ENCODE data around the gene ZDHHC12. TPM values are rescaled to one million over a fixed set of nuclear protein-coding genes. Genes with fewer than 3 reads are reported as not detected.

ZDHHC12 gene
- total and polyA plus RNA-seq, 2 experiments from 2014 or later, result 58.7 to 68.3 TPM

DNA sequence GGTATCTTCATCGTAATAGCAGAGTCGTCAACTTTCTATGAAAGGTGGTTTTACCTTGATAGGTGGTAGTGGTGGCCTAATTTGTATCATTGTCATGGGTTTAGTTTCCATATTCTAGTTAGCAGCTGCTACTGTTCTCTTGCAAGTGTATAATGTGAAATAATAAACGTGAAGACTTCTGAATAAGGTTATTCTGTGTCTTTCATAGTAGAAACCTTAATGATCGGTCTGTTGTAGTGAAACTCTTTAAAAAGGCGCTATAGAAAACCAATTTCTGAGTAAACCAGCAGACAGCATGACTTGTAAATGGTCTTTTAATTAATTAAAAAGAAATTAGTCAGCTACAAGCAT, 33.3 kb downstream of the ZDHHC12 start:
- Histone ChIP-seq H3K36me3 (peaks cover 32% of the 10 kb centered on the region), H3K9me3 (ENCODE audit: low read depth) (no peaks in the 10 kb centered on the region), H3K4me1 (ENCODE audit: low read depth) (peaks cover 14% of the 10 kb centered on the region), H3K27ac (no peak overlapping the region), H3K4me3 (peak overlapping the region; percentile 89), H3K27me3 (no peaks in the 10 kb centered on the region)
- TF ChIP-seq, protein P1, sequence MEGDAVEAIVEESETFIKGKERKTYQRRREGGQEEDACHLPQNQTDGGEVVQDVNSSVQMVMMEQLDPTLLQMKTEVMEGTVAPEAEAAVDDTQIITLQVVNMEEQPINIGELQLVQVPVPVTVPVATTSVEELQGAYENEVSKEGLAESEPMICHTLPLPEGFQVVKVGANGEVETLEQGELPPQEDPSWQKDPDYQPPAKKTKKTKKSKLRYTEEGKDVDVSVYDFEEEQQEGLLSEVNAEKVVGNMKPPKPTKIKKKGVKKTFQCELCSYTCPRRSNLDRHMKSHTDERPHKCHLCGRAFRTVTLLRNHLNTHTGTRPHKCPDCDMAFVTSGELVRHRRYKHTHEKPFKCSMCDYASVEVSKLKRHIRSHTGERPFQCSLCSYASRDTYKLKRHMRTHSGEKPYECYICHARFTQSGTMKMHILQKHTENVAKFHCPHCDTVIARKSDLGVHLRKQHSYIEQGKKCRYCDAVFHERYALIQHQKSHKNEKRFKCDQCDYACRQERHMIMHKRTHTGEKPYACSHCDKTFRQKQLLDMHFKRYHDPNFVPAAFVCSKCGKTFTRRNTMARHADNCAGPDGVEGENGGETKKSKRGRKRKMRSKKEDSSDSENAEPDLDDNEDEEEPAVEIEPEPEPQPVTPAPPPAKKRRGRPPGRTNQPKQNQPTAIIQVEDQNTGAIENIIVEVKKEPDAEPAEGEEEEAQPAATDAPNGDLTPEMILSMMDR (IDR thresholded peaks at IDR 0.05; ENCODE audit: low read depth, low read length), result no peak
- no peak for DNase-seq (ENCODE audit: low read depth in 1 of 2, low spot score in 1 of 2)

DNA sequence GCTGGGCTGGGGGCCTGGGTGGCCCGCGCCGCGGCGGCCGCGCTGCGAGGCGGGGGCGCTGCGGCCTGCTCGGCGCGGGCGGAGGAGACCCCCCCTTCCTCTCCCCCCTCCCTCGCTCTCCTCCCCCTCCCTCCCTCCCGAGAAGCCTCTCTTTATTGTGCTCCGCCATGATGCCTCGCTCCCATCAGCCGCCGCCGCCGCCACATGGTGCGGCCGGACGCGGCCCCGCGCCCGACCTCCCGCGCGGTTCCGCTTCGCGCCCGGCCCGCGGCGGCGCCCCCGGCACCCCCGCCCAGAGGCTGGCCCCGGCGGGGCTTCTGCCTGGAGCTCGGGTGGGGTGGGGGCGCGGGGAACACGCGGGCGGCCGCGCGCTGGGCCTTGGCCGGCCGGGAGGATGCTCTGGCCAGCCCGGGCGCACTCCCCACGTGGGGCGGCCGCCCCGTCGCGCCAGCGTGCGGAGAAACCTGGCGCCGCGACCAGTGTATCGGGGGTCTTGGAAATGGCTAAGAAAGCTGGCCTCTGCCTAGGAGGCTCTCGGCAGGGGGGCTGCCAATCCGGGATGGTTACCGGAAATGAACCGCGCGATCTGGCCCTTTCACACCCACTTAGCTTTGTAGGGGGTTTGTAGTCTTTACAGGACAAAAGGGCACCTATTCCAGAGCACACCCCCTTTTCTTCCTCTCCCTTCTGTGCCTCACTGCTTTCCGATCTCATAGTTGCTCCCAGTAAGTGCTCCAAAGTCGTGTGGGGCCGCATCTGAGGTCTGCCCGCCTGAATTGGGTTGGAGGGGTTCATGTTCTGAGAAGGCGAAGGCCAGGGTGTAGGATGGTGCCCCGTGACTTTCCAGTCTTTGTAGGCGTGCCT, 33.9 kb downstream of the ZDHHC12 start:
- TF ChIP-seq, protein P1 (IDR thresholded peaks at IDR 0.05; ENCODE audit: low read depth, low read length), result no peak
- no peaks in the 10 kb centered on the region for H3K9me3 ChIP-seq (ENCODE audit: low read depth)
- DNase-seq (ENCODE audit: low read depth in 1 of 2, low spot score in 1 of 2), result peak; percentile 57 to 65
- no peaks in the 10 kb centered on the region for H3K27me3 ChIP-seq
- H3K4me1 ChIP-seq (ENCODE audit: low read depth), result peaks cover 15% of the 10 kb centered on the region
- H3K36me3 ChIP-seq, result peaks cover 29% of the 10 kb centered on the region
- H3K4me3 ChIP-seq, result peak overlapping the region; percentile 89
- peak overlapping the region; percentile 45 for H3K27ac ChIP-seq

DNA sequence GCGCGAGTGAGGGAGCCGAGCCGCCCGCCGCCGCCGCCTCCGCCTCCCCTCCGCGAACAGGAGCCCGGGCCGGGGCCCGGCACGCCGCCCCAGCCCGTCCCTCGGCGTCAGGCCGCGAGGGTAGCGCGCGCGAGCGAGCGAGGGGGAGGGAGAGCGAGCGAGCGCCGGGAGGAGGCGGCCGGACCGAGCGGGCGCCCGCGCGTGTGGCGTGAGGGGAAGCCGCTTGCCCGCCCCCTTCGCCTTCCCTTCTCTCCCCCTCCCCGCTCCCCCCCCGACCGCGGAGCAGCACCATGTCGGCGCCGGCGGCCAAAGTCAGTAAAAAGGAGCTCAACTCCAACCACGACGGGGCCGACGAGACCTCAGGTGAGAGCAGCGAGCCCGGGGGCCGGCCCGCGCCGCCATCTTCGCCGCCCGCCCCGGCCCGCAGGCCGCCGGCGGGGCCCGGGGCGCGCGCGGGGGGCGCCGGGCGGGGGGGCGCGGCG, 34.6 kb downstream of the ZDHHC12 start:
- Histone ChIP-seq H3K4me3 (peak overlapping the region; percentile 91), H3K4me1 (ENCODE audit: low read depth) (peaks cover 21% of the 10 kb centered on the region), H3K36me3 (peaks cover 28% of the 10 kb centered on the region), H3K27ac (peak overlapping the region; percentile 99), H3K9me3 (ENCODE audit: low read depth) (no peaks in the 10 kb centered on the region), H3K27me3 (no peaks in the 10 kb centered on the region)
- DNase-seq (ENCODE audit: low read depth in 1 of 2, low spot score in 1 of 2), result no peak
- TF ChIP-seq, protein P1 (IDR thresholded peaks at IDR 0.05; ENCODE audit: low read depth, low read length), result no peak

DNA sequence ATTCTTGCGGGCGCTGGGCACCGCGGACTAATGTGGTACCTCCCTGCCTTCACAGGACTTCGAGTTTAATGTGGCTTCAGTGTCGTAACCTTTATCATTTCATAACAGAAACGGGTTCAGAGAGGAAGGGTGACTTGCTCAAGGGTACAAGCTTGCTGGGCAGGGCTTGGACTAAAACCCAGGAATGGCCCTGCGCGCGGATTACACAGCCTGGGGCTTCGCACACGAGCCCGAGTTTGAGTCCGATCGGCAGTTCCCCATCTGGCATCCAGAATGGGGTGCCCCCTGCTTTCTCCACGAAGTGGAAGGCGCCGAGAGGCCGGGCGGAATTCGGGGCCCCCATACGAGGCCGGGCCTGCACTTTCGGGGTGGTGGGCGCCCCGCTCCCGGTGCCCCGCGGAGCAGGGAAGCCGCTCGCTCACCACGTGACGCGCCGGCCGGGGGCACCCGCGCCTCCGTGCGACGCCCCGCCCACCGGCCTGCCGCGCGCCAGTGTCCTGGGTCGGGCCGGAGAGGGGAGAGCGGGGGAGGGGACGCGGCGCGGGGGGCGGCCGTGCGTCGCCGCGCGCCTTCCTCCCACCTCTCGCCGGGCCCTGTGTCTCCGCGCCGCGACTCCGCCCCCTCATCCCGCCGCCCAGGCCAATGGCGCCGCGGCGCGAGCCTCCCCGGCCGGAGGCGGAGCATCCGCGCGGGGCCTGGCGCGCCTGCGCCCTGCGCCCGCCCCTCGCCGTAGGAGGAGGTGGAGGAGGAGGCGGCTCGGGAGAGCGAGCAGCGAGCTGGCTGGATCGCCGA, 35.2 kb downstream of the ZDHHC12 start, which contains the start of gene SET:
Gene SET (plus strand): TSS at position 722 of the 792 bp plus-strand sequence. CDS start 361 bp downstream, outside the sequence.
- Histone ChIP-seq H3K4me3 (peak within 1 kb of the TSS; percentile 91), H3K27ac (peak within 1 kb of the TSS; percentile 99), H3K9me3 (ENCODE audit: low read depth) (no peaks in the 10 kb centered on the region), H3K4me1 (ENCODE audit: low read depth) (peaks cover 21% of the 10 kb centered on the region), H3K36me3 (peaks cover 21% of the 10 kb centered on the region), H3K27me3 (no peaks in the 10 kb centered on the region)
- TF ChIP-seq, protein P1 (IDR thresholded peaks at IDR 0.05; ENCODE audit: low read depth, low read length), result no peak
- DNase-seq (ENCODE audit: low read depth in 1 of 2, low spot score in 1 of 2), result peak; percentile 97 to 98

DNA sequence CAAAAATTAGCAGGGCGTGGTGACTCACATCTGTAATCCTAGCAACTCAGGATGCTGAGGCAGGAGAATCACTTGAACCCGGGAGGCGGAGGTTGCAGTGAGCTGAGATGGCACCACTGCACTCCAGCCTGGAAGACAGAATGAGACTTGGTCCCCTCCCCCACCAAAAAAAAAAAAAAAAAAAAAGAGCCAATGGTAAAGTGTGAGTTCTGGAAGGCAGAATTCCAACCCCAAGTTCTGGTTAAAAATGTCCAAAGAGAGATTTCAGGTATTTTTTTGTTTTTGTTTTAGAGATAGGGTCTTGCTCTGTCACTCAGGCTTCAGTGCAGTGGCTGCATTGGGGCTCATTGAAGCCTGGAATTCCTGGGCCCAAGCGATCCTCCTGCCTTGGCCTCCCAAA, 36.5 kb downstream of the ZDHHC12 start:
- Histone ChIP-seq H3K27ac (no peak overlapping the region), H3K36me3 (peaks cover 9% of the 10 kb centered on the region), H3K4me3 (no peak overlapping the region), H3K9me3 (ENCODE audit: low read depth) (no peaks in the 10 kb centered on the region), H3K4me1 (ENCODE audit: low read depth) (peaks cover 25% of the 10 kb centered on the region), H3K27me3 (no peaks in the 10 kb centered on the region)
- TF ChIP-seq, protein P1 (IDR thresholded peaks at IDR 0.05; ENCODE audit: low read depth, low read length), result no peak
- no peak for DNase-seq (ENCODE audit: low read depth in 1 of 2, low spot score in 1 of 2)

All from cardiac muscle cell (in vitro differentiated cells and primary cell).